K562 treated with DMSO at 1 percent for 4 hours (cell line): Measurements from ENCODE around the gene BST1. TPM values are rescaled to one million over a fixed set of nuclear protein-coding genes. Genes with fewer than 3 reads are reported as not detected.

Source experiments
- total RNA-seq: library from RNA; unstranded; fragments of 300-600 nt; gene quantifications from 2 replicates; pipeline ENCODE4 v1.2.3, GENCODE V29; 2022; ENCODE audit not compliant: insufficient read depth

BST1 gene, protein sequence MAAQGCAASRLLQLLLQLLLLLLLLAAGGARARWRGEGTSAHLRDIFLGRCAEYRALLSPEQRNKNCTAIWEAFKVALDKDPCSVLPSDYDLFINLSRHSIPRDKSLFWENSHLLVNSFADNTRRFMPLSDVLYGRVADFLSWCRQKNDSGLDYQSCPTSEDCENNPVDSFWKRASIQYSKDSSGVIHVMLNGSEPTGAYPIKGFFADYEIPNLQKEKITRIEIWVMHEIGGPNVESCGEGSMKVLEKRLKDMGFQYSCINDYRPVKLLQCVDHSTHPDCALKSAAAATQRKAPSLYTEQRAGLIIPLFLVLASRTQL
- total RNA-seq, result not detected in 2 replicates

DNA sequence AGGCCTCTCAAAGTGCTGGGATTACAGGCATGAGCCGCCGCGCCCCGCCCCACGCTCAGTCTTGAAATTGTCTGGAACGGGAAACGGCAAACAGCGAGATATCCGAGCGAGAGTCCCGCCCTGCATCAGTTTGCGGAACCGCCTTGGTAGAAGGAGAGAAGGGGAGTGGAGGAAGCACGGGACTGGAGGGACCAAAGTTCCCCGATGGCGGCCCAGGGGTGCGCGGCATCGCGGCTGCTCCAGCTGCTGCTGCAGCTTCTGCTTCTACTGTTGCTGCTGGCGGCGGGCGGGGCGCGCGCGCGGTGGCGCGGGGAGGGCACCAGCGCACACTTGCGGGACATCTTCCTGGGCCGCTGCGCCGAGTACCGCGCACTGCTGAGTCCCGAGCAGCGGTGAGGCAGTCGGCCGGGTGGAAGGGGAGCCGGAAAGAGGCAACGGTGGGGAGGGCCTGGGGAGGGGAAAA is at the start of gene BST1:
TSS of gene BST1 (plus strand) at position 125 of the 463 bp plus-strand sequence. CDS start at position 205, 80 bp downstream.

DNA sequence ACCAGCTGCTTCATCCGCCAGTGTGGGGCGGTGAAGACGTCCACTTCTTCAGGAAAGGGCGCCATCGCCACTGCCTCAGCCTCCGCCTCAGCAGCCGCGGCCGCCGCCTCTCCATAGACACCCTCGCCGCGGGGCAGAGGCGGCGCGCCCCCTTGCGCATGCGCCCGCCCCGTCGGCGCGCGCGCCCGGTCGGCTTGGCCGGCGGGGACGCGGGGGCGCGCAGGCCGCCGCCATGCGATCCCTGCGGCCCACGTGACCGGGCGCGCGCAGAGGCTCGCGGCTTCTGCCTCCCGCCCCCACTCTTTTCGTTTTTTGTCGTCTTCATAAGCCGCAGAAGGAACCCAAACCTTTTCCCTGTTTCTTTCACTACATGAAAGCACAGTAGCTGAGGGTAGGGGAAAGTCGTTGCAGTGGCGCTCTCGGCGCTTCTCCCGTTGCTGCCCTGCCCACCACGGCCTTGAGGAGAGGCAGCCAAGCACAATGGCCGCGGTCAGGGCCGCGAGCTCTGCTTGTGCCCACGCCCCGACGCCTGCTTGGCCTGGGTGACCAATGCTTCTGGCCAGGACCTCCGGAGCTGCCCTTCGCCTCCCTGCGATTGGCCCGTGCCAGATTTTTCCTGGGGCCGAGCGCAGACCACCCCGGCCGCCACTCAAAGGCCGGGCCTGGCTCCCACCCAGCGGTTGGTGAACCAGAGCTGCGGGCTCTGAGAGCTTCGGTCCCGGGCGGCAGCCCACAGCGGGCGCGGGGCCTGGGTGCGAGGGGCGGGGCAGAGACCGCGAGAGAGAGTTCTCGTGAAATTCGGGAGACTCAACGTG is 47.4 kb upstream of the BST1 start, which contains the start of gene FBXL5:
TSS of gene FBXL5 (minus strand) at position 135 of the 815 bp plus-strand sequence. CDS start at position 65, 70 bp downstream.

DNA sequence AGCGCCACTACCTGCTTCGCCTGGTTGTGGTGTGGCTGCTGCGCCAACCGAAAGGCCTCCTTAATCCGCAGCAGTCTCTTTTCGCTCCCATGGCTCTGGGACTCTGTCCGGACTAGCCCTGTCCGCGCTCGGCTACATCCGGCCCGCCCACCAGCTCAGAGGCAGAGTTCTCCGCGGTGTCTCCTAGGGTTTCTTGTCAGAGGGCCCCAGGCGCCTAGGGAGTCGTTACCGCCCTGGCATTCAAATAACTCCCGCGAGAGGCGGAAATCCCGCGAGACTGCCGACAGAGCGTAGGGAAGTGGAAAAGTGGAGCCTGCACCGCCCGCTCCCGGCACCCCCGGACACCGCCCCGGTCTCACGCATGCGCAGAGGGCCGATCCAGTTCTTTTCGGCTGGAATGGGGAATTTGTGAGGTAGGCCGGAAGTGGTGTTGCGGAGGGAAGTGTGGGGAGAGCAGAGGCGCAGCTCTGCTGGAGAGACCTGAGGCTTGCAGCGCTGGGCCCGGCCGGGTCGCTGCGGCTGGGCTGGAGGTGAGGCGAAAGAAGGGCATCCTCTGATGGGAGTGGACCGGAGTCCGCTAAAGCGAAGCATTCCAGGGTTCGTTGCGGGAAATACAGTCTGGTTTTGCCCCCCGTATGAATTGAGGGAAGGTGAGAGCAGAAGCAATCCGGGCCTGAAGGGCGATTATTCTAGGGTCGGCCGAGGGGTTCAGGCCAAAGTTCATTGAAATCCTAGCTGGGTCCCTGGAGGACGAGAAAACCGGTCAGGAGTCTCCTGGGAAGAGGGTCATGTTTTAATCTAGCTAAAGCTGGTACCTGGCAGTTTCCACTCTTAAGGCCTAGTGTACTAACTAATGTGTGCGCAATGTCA is 21.3 kb upstream of the BST1 start, which contains the start of gene FAM200B:
TSS of gene FAM200B (plus strand) at position 456 of the 870 bp plus-strand sequence. CDS start 5,151 bp downstream, outside the sequence.

DNA sequence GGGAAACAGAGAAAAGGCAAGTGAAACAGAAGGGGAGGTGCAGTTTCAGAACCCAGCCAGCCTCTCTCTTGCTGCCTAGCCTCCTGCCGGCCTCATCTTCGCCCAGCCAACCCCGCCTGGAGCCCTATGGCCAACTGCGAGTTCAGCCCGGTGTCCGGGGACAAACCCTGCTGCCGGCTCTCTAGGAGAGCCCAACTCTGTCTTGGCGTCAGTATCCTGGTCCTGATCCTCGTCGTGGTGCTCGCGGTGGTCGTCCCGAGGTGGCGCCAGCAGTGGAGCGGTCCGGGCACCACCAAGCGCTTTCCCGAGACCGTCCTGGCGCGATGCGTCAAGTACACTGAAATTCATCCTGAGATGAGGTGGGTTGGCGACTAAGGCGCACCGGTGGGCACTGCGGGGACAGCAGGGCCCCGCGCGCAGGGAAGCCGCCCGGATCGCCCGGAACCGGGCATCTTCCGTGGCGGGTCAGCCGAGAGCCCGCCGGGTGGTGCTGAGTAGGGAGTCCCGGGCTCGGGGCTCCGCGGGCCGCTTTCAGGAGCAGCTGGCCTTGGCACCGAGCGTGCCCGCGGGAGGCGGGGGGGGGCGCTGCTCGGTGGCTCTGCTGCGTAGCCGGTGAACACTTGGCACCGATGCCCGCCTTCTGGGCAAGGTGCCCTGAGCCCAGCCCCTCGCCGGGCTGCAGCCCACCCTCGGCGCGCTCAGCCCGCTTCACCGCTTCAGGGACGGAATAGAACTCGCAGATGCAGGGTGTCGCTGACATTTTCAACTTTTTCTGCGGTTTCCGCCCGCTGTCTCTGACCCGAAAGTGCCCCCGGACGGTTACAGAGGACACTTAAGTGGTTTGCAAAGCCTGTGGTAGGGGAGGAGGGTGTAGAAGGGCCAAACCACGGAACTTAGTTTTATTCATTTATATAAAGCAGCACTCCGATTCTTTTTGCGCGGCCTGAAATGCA is 75.7 kb downstream of the BST1 start, which contains the start of gene CD38:
TSS of gene CD38 (plus strand) at position 40 of the 953 bp plus-strand sequence. CDS start at position 127, 87 bp downstream.

Other genes with a start within 250 kb of the BST1 start
- gene CC2D2A, start 233.2 kb upstream of the BST1 start, total RNA-seq, result 4.4 and 6.8 TPM in 2 replicates
- gene FBXL5, start 47.7 kb upstream of the BST1 start, total RNA-seq, result 22.3 and 24.1 TPM in 2 replicates
- 14.0 and 22.1 TPM in 2 replicates for gene FAM200B, start 21.2 kb upstream of the BST1 start, total RNA-seq
- gene CD38, start 75.3 kb downstream of the BST1 start, total RNA-seq, result not detected in 2 replicates
- gene FGFBP1, start 235.7 kb downstream of the BST1 start, total RNA-seq, result not detected in 2 replicates